Panc1 (cell line): Measurements from ENCODE around the gene COL5A2. TPM values are rescaled to one million over a fixed set of nuclear protein-coding genes. Genes with fewer than 3 reads are reported as not detected.

Experiments
- ATAC-seq: fragments of 200-7000 bp; cut with Tn5 transposase; 2 replicates; pipeline ENCODE4 v1.9.1; 2020; ENCODE audit warnings: mild to moderate bottlenecking, moderate library complexity
- BruUV-seq: library from RNA; stranded (reverse); fragments of 400-500 nt; replicated peaks from 2 replicates; lab custom pipeline; 2021; lab: Mats Ljungman, UMichigan
- CTCF ChIA-PET: fragments of 300-600 bp; sonication (Branson Sonifier 250); formaldehyde crosslinking; loops from one replicate; lab custom pipeline; 2022; ENCODE audit warnings: antibody characterized with exemption; lab: Charles Lee
- POLR2A ChIA-PET: fragments of 300-600 bp; sonication (Branson Sonifier 250); formaldehyde crosslinking; loops from one replicate; lab custom pipeline; 2022; ENCODE audit warnings: antibody characterized with exemption; lab: Charles Lee
- DNase-seq: peaks from one replicate; pipeline ENCODE4 v3.0.0-alpha.2; 2010; ENCODE audit warnings: low read depth, low spot score
- H3K27ac ChIP-seq: 2 replicates; pipeline ENCODE4 v1.5.1; 2011; ENCODE audit warnings: mild to moderate bottlenecking, low read length, inconsistent platforms
- H3K27me3 ChIP-seq: fragments of 200-500 bp; sonication (Bioruptor generic); 2 replicates; pipeline ENCODE4 v1.6.0; 2014; ENCODE audit warnings: low read length, inconsistent platforms; ENCODE audit not compliant: control insufficient read depth, insufficient read depth
- H3K36me3 ChIP-seq: fragments of 200-500 bp; sonication (Bioruptor generic); 2 replicates; pipeline ENCODE4 v1.5.1; 2014; ENCODE audit warnings: inconsistent platforms, mild to moderate bottlenecking, low read length, moderate library complexity; ENCODE audit not compliant: control insufficient read depth, insufficient read depth
- H3K4me1 ChIP-seq: 2 replicates; pipeline ENCODE4 v1.5.1; 2011; ENCODE audit warnings: inconsistent platforms, mild to moderate bottlenecking, low read length, moderate library complexity; ENCODE audit not compliant: control insufficient read depth, insufficient read depth
- H3K4me3 ChIP-seq, 2 experiments: 2 replicates each; pipeline ENCODE4 v1.5.1; 2011 to 2012; ENCODE audit warnings: low read depth in 2 of 2, low read length in 2 of 2, mild to moderate bottlenecking in 2 of 2, inconsistent platforms in 1 of 2, moderate library complexity in 1 of 2
- H3K9me3 ChIP-seq: fragments of 200-500 bp; sonication (Bioruptor generic); 2 replicates; pipeline ENCODE4 v1.5.1; 2014; ENCODE audit warnings: low read depth, mild to moderate bottlenecking, inconsistent platforms, low read length, moderate library complexity; ENCODE audit not compliant: control insufficient read depth, insufficient read depth
- POLR2AphosphoS5 ChIP-seq: IDR thresholded peaks from 2 replicates; pipeline ENCODE4 v1.6.1; 2012; ENCODE audit warnings: mild to moderate bottlenecking, low read depth, low read length, moderate library complexity
- SIN3A ChIP-seq: IDR thresholded peaks from 2 replicates; pipeline ENCODE4 v1.6.1; 2012; ENCODE audit warnings: low read depth, mild to moderate bottlenecking, low read length, moderate library complexity, borderline replicate concordance; ENCODE audit not compliant: insufficient read depth
- TCF7L2 ChIP-seq: IDR thresholded peaks from 2 replicates; pipeline ENCODE4 v1.6.1; 2011; ENCODE audit warnings: mild to moderate bottlenecking, low read depth, low read length, inconsistent platforms
- in situ Hi-C: cut with HindIII; loops from 2 replicates; pipeline ENCODE4 v1.10.0; 2016; ENCODE audit warnings: low sequenced_read_pairs, low pct_unique_long_range_greater_than_20kb
- intact Hi-C: fragments of 100-400 bp; cut with micrococcal nuclease; formaldehyde crosslinking; loops from one replicate; pipeline ENCODE4 v1.10.0; 2022; ENCODE audit not compliant: unreplicated experiment
- total RNA-seq: library from RNA; stranded (reverse); gene quantifications from one replicate; pipeline ENCODE4 v1.2.1, GENCODE V29; 2021; ENCODE audit not compliant: unreplicated experiment
- TF ChIP-seq, protein P1 (sequence below): fragments of 450-650 bp; IDR thresholded peaks from 2 replicates; pipeline ENCODE4 v1.5.1; 2017; ENCODE audit warnings: mild to moderate bottlenecking
- TF ChIP-seq, protein P2 (sequence below), 2 experiments: IDR thresholded peaks; 2 replicates each; pipeline ENCODE4 v1.6.1; 2011 to 2012; ENCODE audit warnings: low read depth in 2 of 2, control low read depth in 1 of 2, low read length in 1 of 2, mild to moderate bottlenecking in 1 of 2, moderate library complexity in 1 of 2; ENCODE audit not compliant: insufficient read depth in 1 of 2

COL5A2 gene
- total RNA-seq, 1 experiment from 2014 or later, result 144 TPM

DNA sequence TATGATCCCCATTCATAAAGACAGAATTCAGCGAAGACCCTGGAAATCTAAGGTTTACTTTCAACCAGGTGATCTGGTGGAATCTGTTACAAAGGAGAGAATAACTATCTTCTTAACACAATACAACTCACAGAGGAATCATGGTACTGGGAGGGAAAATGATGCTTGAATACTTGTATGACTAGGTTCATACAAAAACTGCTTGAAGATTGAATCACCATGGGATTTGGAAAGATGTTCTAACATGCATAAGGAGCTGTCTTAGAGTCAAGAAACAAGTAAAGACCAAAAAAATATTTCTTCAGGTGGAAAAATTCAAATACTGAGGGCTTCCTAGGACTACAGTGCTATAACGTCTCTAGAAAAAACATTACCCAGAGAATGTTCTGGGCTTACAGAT lies 32.2 kb downstream of the COL5A2 start:
- BruUV-seq, result no TSS peak
- intact Hi-C loops, result no loop called here
- ChIA-PET POLR2A (no interaction called here), CTCF (no interaction called here)
- no peak for ATAC-seq
- H3K27me3 ChIP-seq, result no peaks in the 10 kb centered on the region
- H3K4me3 ChIP-seq, result no peak overlapping the region
- peak overlapping the region; percentile 89 for H3K27ac ChIP-seq
- in situ Hi-C loops, result no loop called here
- no peaks in the 10 kb centered on the region for H3K9me3 ChIP-seq
- peaks cover 54% of the 10 kb centered on the region for H3K4me1 ChIP-seq
- DNase-seq, result no peak
- H3K36me3 ChIP-seq, result no peaks in the 10 kb centered on the region
- TF ChIP-seq, protein P1, sequence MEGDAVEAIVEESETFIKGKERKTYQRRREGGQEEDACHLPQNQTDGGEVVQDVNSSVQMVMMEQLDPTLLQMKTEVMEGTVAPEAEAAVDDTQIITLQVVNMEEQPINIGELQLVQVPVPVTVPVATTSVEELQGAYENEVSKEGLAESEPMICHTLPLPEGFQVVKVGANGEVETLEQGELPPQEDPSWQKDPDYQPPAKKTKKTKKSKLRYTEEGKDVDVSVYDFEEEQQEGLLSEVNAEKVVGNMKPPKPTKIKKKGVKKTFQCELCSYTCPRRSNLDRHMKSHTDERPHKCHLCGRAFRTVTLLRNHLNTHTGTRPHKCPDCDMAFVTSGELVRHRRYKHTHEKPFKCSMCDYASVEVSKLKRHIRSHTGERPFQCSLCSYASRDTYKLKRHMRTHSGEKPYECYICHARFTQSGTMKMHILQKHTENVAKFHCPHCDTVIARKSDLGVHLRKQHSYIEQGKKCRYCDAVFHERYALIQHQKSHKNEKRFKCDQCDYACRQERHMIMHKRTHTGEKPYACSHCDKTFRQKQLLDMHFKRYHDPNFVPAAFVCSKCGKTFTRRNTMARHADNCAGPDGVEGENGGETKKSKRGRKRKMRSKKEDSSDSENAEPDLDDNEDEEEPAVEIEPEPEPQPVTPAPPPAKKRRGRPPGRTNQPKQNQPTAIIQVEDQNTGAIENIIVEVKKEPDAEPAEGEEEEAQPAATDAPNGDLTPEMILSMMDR, result no peak
- TF ChIP-seq TCF7L2 (no peak), SIN3A (no peak), POLR2AphosphoS5 (no peak)
- TF ChIP-seq, protein P2, sequence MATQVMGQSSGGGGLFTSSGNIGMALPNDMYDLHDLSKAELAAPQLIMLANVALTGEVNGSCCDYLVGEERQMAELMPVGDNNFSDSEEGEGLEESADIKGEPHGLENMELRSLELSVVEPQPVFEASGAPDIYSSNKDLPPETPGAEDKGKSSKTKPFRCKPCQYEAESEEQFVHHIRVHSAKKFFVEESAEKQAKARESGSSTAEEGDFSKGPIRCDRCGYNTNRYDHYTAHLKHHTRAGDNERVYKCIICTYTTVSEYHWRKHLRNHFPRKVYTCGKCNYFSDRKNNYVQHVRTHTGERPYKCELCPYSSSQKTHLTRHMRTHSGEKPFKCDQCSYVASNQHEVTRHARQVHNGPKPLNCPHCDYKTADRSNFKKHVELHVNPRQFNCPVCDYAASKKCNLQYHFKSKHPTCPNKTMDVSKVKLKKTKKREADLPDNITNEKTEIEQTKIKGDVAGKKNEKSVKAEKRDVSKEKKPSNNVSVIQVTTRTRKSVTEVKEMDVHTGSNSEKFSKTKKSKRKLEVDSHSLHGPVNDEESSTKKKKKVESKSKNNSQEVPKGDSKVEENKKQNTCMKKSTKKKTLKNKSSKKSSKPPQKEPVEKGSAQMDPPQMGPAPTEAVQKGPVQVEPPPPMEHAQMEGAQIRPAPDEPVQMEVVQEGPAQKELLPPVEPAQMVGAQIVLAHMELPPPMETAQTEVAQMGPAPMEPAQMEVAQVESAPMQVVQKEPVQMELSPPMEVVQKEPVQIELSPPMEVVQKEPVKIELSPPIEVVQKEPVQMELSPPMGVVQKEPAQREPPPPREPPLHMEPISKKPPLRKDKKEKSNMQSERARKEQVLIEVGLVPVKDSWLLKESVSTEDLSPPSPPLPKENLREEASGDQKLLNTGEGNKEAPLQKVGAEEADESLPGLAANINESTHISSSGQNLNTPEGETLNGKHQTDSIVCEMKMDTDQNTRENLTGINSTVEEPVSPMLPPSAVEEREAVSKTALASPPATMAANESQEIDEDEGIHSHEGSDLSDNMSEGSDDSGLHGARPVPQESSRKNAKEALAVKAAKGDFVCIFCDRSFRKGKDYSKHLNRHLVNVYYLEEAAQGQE (IDR thresholded peaks at IDR 0.05; ENCODE audit: insufficient read depth in 1 of 2, low read depth in 2 of 2, low read length in 1 of 2), result no peak

DNA sequence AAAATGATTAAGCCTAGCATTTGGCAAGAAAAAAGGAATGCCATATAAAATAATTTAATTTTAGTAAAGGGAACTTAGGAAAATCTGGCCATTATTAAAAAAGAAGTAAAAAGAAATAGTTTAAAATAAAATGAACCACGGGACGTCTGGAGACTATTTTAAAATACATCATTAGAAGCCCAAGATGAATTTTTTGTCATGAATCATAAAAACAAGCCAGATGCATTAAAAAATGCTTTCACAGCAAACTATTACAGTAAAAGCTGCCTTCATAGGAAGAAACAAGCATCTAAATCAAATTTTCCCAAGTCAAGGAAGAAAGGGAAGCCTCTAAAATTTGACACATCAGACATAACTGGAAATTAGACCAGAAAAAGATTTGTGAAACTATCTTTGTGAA lies 33.0 kb downstream of the COL5A2 start:
- CTCF ChIA-PET, result no interaction called here
- POLR2A ChIA-PET, result no interaction called here
- DNase-seq (no peak), ATAC-seq (no peak)
- Histone ChIP-seq H3K27ac (peak overlapping the region; percentile 89), H3K27me3 (no peaks in the 10 kb centered on the region), H3K4me1 (peaks cover 52% of the 10 kb centered on the region), H3K9me3 (no peaks in the 10 kb centered on the region), H3K4me3 (no peak overlapping the region), H3K36me3 (no peaks in the 10 kb centered on the region)
- BruUV-seq, result no TSS peak
- intact Hi-C loops, result no loop called here
- TF ChIP-seq, protein P2 (IDR thresholded peaks at IDR 0.05; ENCODE audit: insufficient read depth in 1 of 2, low read depth in 2 of 2, low read length in 1 of 2), result no peak
- TF ChIP-seq, protein P1, result no peak
- no peak for TF ChIP-seq TCF7L2
- no peak for TF ChIP-seq POLR2AphosphoS5
- TF ChIP-seq SIN3A, result no peak
- in situ Hi-C loops, result no loop called here
